GM21515 (cell line): ENCODE results near the gene TMEM178A.

Experiments
- ATAC-seq: cut with Tn5 transposase; IDR thresholded peaks from one replicate; pipeline ENCODE4 v1.9.1; 2021; ENCODE audit not compliant: unreplicated experiment

Gene TMEM178A

GRCh38 chr2:39736640-39737039 is 70.9 kb downstream of the TMEM178A start:
- no peak for ATAC-seq

GRCh38 chr2:39737661-39738060 is 71.9 kb downstream of the TMEM178A start:
- ATAC-seq: no peak

- no peak for ATAC-seq
Observed at GRCh38 chr2:39738936-39739335, 73.2 kb downstream of the TMEM178A start.

- no peak for ATAC-seq
Observed at GRCh38 chr2:39739386-39739785, 73.7 kb downstream of the TMEM178A start.

GRCh38 chr2:39741871-39742270 is 76.2 kb downstream of the TMEM178A start:
- ATAC-seq: no peak

- ATAC-seq: no peak
Observed at GRCh38 chr2:39743269-39743776, 77.6 kb downstream of the TMEM178A start.

GRCh38 chr2:39755466-39755865 is 89.7 kb downstream of the TMEM178A start:
- ATAC-seq: no peak

GRCh38 chr2:39757156-39757555 is 91.4 kb downstream of the TMEM178A start:
- no peak for ATAC-seq

GRCh38 chr2:39762448-39762847 is 96.7 kb downstream of the TMEM178A start:
- ATAC-seq: no peak
